T-cell (primary cell): ENCODE data around the gene SLC6A6. TPM values are rescaled to one million over a fixed set of nuclear protein-coding genes. Genes with fewer than 3 reads are reported as not detected.

Experiments used
- ATAC-seq, 4 experiments: fragments of 200-7000 bp in 3 of 4; fragments of 150-1000 bp in 1 of 4; cut with Tn5 transposase; replicated peaks in 1 of 4; 1 replicate in 3 of 4; 2 replicates in 1 of 4; pipeline ENCODE4 v1.10.0; 2021; ENCODE audit warnings: moderate library complexity in 3 of 4, mild to moderate bottlenecking in 2 of 4, moderate number of reproducible peaks in 1 of 4
- CTCF ChIA-PET, 2 donors: fragments of 300-600 bp; sonication (Branson Sonifier 250); formaldehyde crosslinking; loops; one replicate each; lab custom pipeline; 2022; ENCODE audit warnings: antibody characterized with exemption in 2 of 2; lab: Charles Lee
- POLR2A ChIA-PET, 2 donors: fragments of 300-600 bp; sonication (Branson Sonifier 250); formaldehyde crosslinking; loops; one replicate each; lab custom pipeline; 2022; ENCODE audit warnings: antibody characterized with exemption in 2 of 2; lab: Charles Lee
- DNase-seq, 35 experiments: peaks; one replicate each; pipeline versions ENCODE4 v3.0.0 to v3.0.0-alpha.2; 2013 to 2023
- H3K27ac ChIP-seq: one replicate; pipeline ENCODE4 v1.5.1; 2013; ENCODE audit warnings: low read length
- H3K27me3 ChIP-seq, 2 experiments: replicated peaks in 1 of 2; 1 replicate in 1 of 2; 2 replicates in 1 of 2; pipeline versions ENCODE4 v1.6.1 to v1.7.0; 2013; ENCODE audit warnings: low read length in 1 of 2, mixed read lengths in 1 of 2; ENCODE audit not compliant: control insufficient read depth in 2 of 2, insufficient read depth in 2 of 2; ENCODE audit errors: extremely low read depth in 1 of 2
- H3K36me3 ChIP-seq, 2 donors: 1 replicate in 1 of 2; 2 replicates in 1 of 2; pipeline versions ENCODE4 v1.6.1 to v1.7.0; 2013; ENCODE audit warnings: low read length in 1 of 2; ENCODE audit not compliant: control insufficient read depth in 2 of 2, insufficient read depth in 1 of 2; ENCODE audit errors: extremely low read depth in 1 of 2
- H3K4me1 ChIP-seq, 2 experiments: 1 replicate in 1 of 2; 2 replicates in 1 of 2; pipeline versions ENCODE4 v1.6.1 to v1.7.0; 2013; ENCODE audit warnings: low read length in 2 of 2, mixed read lengths in 1 of 2; ENCODE audit not compliant: insufficient read depth in 2 of 2, control insufficient read depth in 1 of 2; ENCODE audit errors: extremely low read depth in 1 of 2
- H3K4me3 ChIP-seq, 2 donors: 1 replicate in 1 of 2; 2 replicates in 1 of 2; pipeline versions ENCODE4 v1.5.1 to v1.7.0; 2013; ENCODE audit warnings: mild to moderate bottlenecking in 2 of 2, low read length in 1 of 2, moderate library complexity in 1 of 2; ENCODE audit not compliant: control insufficient read depth in 1 of 2; ENCODE audit errors: extremely low read depth in 1 of 2
- H3K9me3 ChIP-seq: 2 replicates; pipeline ENCODE4 v1.7.0; 2013
- H3K27ac Mint-ChIP-seq, 2 donors: one replicate each; pipeline ENCODE4 v1.8.0; 2020 to 2021; ENCODE audit warnings: mild to moderate bottlenecking in 2 of 2, mixed read lengths in 2 of 2
- H3K27me3 Mint-ChIP-seq, 2 donors: one replicate each; pipeline ENCODE4 v1.8.0; 2021 to 2022; ENCODE audit warnings: mixed read lengths in 2 of 2
- H3K36me3 Mint-ChIP-seq: one replicate; pipeline ENCODE4 v1.8.0; 2021; ENCODE audit warnings: mixed read lengths
- H3K4me1 Mint-ChIP-seq, 3 donors: one replicate each; pipeline ENCODE4 v1.8.0; 2020 to 2022; ENCODE audit warnings: mixed read lengths in 3 of 3, mild to moderate bottlenecking in 1 of 3
- H3K4me3 Mint-ChIP-seq, 3 donors: one replicate each; pipeline ENCODE4 v1.8.0; 2020 to 2022; ENCODE audit warnings: mild to moderate bottlenecking in 3 of 3, mixed read lengths in 3 of 3, moderate library complexity in 3 of 3
- H3K9me3 Mint-ChIP-seq, 3 donors: one replicate each; pipeline ENCODE4 v1.8.0; 2020 to 2022; ENCODE audit warnings: mixed read lengths in 3 of 3
- WGBS: methylation state at CpG from one replicate; pipeline ENCODE4 v1.1.5; 2013; ENCODE audit warnings: missing lambda C conversion rate; ENCODE audit not compliant: insufficient coverage; 5-methylcytosine and 5-hydroxymethylcytosine counted together
- total RNA-seq, 35 experiments: library from RNA in 6 of 35; stranded (reverse) in 6 of 35; fragments of 120-200 nt in 1 of 35; gene quantifications; one replicate each; pipeline versions ENCODE4 v1.2.1 to v1.2.4 and lab custom pipeline; 2013 to 2026

SLC6A6 gene
- total RNA-seq, 5 donors from 2014 or later (not counting 1 experiment from before 2014, with no cell fraction given), result 49.3 to 72.5 (median 63.6) TPM

GRCh38 chr3:14371573-14372474, 30.6 kb upstream of the SLC6A6 start:
- Mint-ChIP-seq H3K36me3 (no peaks in the 10 kb centered on the region), H3K4me3 (no peak overlapping the region), H3K4me1 (peaks cover 0 to 12% (median 2%) of the 10 kb centered on the region in 3 donors), H3K27ac (no peak overlapping the region), H3K9me3 (no peaks in the 10 kb centered on the region), H3K27me3 (peaks cover 3 to 6% of the 10 kb centered on the region in 2 donors)
- 70% methylated on average over 7 of the region's 12 CpGs for WGBS
- no peak overlapping the region for H3K27ac ChIP-seq
- DNase-seq (peak in 2 of 35 experiments; percentile 6 to 31), ATAC-seq (no peak)
- no peaks in the 10 kb centered on the region for H3K36me3 ChIP-seq
- ChIA-PET CTCF (no interaction called here), POLR2A (no interaction called here)
- peaks cover 0 to 13% of the 10 kb centered on the region in 2 experiments for H3K4me1 ChIP-seq
- H3K4me3 ChIP-seq, result no peak overlapping the region
- no peaks in the 10 kb centered on the region for H3K9me3 ChIP-seq
- peaks cover 0 to 27% of the 10 kb centered on the region in 2 experiments for H3K27me3 ChIP-seq

GRCh38 chr3:14372587-14372986, 29.8 kb upstream of the SLC6A6 start:
- POLR2A ChIA-PET, result interaction anchor here in 1 of 2 donors (0.7 kb wide), 1 partner anchor 87 kb away, joined by 3 read pairs; no protein-coding TSS in a partner anchor
- Histone ChIP-seq H3K27ac (no peak overlapping the region), H3K36me3 (no peaks in the 10 kb centered on the region), H3K4me1 (peaks cover 0 to 20% of the 10 kb centered on the region in 2 experiments), H3K27me3 (peaks cover 0 to 27% of the 10 kb centered on the region in 2 experiments), H3K4me3 (no peak overlapping the region), H3K9me3 (no peaks in the 10 kb centered on the region)
- Mint-ChIP-seq H3K4me3 (no peak overlapping the region), H3K27ac (no peak overlapping the region), H3K4me1 (peaks cover 5 to 20% (median 9%) of the 10 kb centered on the region in 3 donors), H3K9me3 (no peaks in the 10 kb centered on the region), H3K36me3 (no peaks in the 10 kb centered on the region), H3K27me3 (peaks cover 3 to 5% of the 10 kb centered on the region in 2 donors)
- CTCF ChIA-PET, result no interaction called here
- ATAC-seq (no peak), DNase-seq (no peak)
- WGBS, result 70% methylated on average over 2 of the region's 6 CpGs

- H3K4me3 ChIP-seq, result no peak overlapping the region
- Mint-ChIP-seq H3K36me3 (no peaks in the 10 kb centered on the region), H3K9me3 (no peaks in the 10 kb centered on the region), H3K4me1 (peaks cover 13 to 31% (median 17%) of the 10 kb centered on the region in 3 donors), H3K27me3 (peaks cover 3 to 5% of the 10 kb centered on the region in 2 donors), H3K27ac (no peak overlapping the region), H3K4me3 (no peak overlapping the region)
- WGBS, result 94% methylated on average over 2 of the region's 11 CpGs
- ChIA-PET POLR2A (no interaction called here), CTCF (no interaction called here)
- H3K4me1 ChIP-seq, result peaks cover 0 to 29% of the 10 kb centered on the region in 2 experiments
- DNase-seq (no peak), ATAC-seq (no peak)
- no peaks in the 10 kb centered on the region for H3K36me3 ChIP-seq
- no peak overlapping the region for H3K27ac ChIP-seq
- peaks cover 0 to 27% of the 10 kb centered on the region in 2 experiments for H3K27me3 ChIP-seq
- H3K9me3 ChIP-seq, result no peaks in the 10 kb centered on the region
These were observed 28.5 kb upstream of the SLC6A6 start for GRCh38 chr3:14373753-14374376.

- Mint-ChIP-seq H3K4me1 (peaks cover 13 to 32% (median 17%) of the 10 kb centered on the region in 3 donors), H3K27ac (no peak overlapping the region), H3K4me3 (no peak overlapping the region), H3K36me3 (no peaks in the 10 kb centered on the region), H3K9me3 (no peaks in the 10 kb centered on the region), H3K27me3 (peaks cover 3 to 5% of the 10 kb centered on the region in 2 donors)
- POLR2A ChIA-PET, result no interaction called here
- 83% methylated on average over 7 of the region's 8 CpGs for WGBS
- H3K4me3 ChIP-seq, result no peak overlapping the region
- no peaks in the 10 kb centered on the region for H3K9me3 ChIP-seq
- H3K27me3 ChIP-seq, result peaks cover 0 to 27% of the 10 kb centered on the region in 2 experiments
- CTCF ChIA-PET, result no interaction called here
- DNase-seq (no peak), ATAC-seq (no peak)
- H3K36me3 ChIP-seq, result no peaks in the 10 kb centered on the region
- H3K27ac ChIP-seq, result no peak overlapping the region
- H3K4me1 ChIP-seq, result peaks cover 0 to 29% of the 10 kb centered on the region in 2 experiments
These were observed 27.9 kb upstream of the SLC6A6 start for GRCh38 chr3:14374444-14374883.

- 72% methylated on average over 2 of the region's 4 CpGs for WGBS
- Histone ChIP-seq H3K27ac (no peak overlapping the region), H3K36me3 (no peaks in the 10 kb centered on the region), H3K4me1 (peaks cover 0 to 29% of the 10 kb centered on the region in 2 experiments), H3K27me3 (peaks cover 0 to 23% of the 10 kb centered on the region in 2 experiments), H3K9me3 (no peaks in the 10 kb centered on the region), H3K4me3 (no peak overlapping the region)
- Mint-ChIP-seq H3K4me3 (no peak overlapping the region), H3K36me3 (no peaks in the 10 kb centered on the region), H3K9me3 (no peaks in the 10 kb centered on the region), H3K27ac (peak overlapping the region in 1 of 2 donors; percentile 61), H3K27me3 (peaks cover 3 to 5% of the 10 kb centered on the region in 2 donors), H3K4me1 (peaks cover 13 to 32% (median 17%) of the 10 kb centered on the region in 3 donors)
- DNase-seq (no peak), ATAC-seq (no peak)
- ChIA-PET POLR2A (interaction anchor here in 1 of 2 donors (0.6 kb wide), 1 partner anchor 1119 kb away, joined by 5 read pairs; no protein-coding TSS in a partner anchor), CTCF (no interaction called here)
These were observed 27.2 kb upstream of the SLC6A6 start for GRCh38 chr3:14375192-14375591.

- peaks cover 0 to 8% (median 0%) of the 10 kb centered on the region in 3 donors for H3K9me3 Mint-ChIP-seq
- Histone ChIP-seq H3K4me1 (peaks cover 0 to 29% of the 10 kb centered on the region in 2 experiments), H3K27ac (no peak overlapping the region), H3K9me3 (no peaks in the 10 kb centered on the region), H3K4me3 (no peak overlapping the region), H3K36me3 (no peaks in the 10 kb centered on the region), H3K27me3 (peaks cover 0 to 11% of the 10 kb centered on the region in 2 experiments)
- ChIA-PET POLR2A (no interaction called here), CTCF (no interaction called here)
- H3K27me3 Mint-ChIP-seq, result peaks cover 3 to 5% of the 10 kb centered on the region in 2 donors
- no peak overlapping the region for H3K4me3 Mint-ChIP-seq
- no peaks in the 10 kb centered on the region for H3K36me3 Mint-ChIP-seq
- WGBS, result 87% methylated on average over 6 of the region's 9 CpGs
- DNase-seq (no peak), ATAC-seq (no peak)
- H3K27ac Mint-ChIP-seq, result no peak overlapping the region
- peaks cover 13 to 32% (median 17%) of the 10 kb centered on the region in 3 donors for H3K4me1 Mint-ChIP-seq
These were observed 25.9 kb upstream of the SLC6A6 start for GRCh38 chr3:14376348-14377043.
